SK-N-SH (cell line): ENCODE results near the gene HP1BP3. TPM values are rescaled to one million over a fixed set of nuclear protein-coding genes. Genes with fewer than 3 reads are reported as not detected.
A peak's percentile ranks its signal among the peaks of the same experiment; 100 is the strongest.

ENCODE experiments used
- CTCF ChIA-PET: fragments of 300-600, 350-600 bp; formaldehyde crosslinking; extraction: SDS; loops from one replicate; lab custom pipeline; 2021; lab: Yijun Ruan, JAX
- POLR2A ChIA-PET: fragments of 350-600 bp; sonication (Branson Sonifier 250); formaldehyde crosslinking; extraction: SDS; loops from one replicate; lab custom pipeline; 2020; ENCODE audit warnings: antibody characterized with exemption, inconsistent platforms; lab: Yijun Ruan, JAX
- DNase-seq: peaks from one replicate; pipeline ENCODE4 v3.0.0; 2012
- H2AFZ ChIP-seq: fragments of 200-600 bp; sonication (generic); 2 replicates; pipeline ENCODE4 v1.8.1; 2016; ENCODE audit warnings: antibody characterized with exemption, mild to moderate bottlenecking, low read depth
- H3F3A ChIP-seq: fragments of 200-600 bp; sonication (generic); replicated peaks from 2 replicates; pipeline ENCODE3; 2016; ENCODE audit warnings: antibody characterized with exemption, mild to moderate bottlenecking; ENCODE audit not compliant: insufficient read depth
- H3K27ac ChIP-seq, 2 experiments: fragments of 200-500 bp in 1 of 2; fragments of 200-600 bp in 1 of 2; sonication (Bioruptor generic) in 1 of 2; sonication (generic), shearing (Covaris generic) in 1 of 2; 2 replicates each; pipeline versions ENCODE4 v1.5.1 to v1.6.1; 2014 to 2016; ENCODE audit warnings: low read depth in 2 of 2, inconsistent platforms in 1 of 2, low read length in 1 of 2, mild to moderate bottlenecking in 1 of 2, mixed read lengths in 1 of 2
- H3K27me3 ChIP-seq: fragments of 200-600 bp; sonication (generic), shearing (Covaris generic); 2 replicates; pipeline ENCODE4 v1.6.1; 2016; ENCODE audit warnings: mixed run types; ENCODE audit not compliant: insufficient read depth
- H3K36me3 ChIP-seq, 2 experiments: fragments of 200-500 bp in 1 of 2; fragments of 200-600 bp in 1 of 2; sonication (Bioruptor generic) in 1 of 2; sonication (generic) in 1 of 2; replicated peaks in 1 of 2; 2 replicates each; pipeline versions ENCODE3 to v1.5.1; 2014 to 2016; ENCODE audit warnings: low read length in 1 of 2, mild to moderate bottlenecking in 1 of 2; ENCODE audit not compliant: insufficient read depth in 2 of 2, control insufficient read depth in 1 of 2
- H3K4me1 ChIP-seq, 2 experiments: fragments of 200-500 bp in 1 of 2; fragments of 200-600 bp in 1 of 2; sonication (Bioruptor generic) in 1 of 2; sonication (generic), shearing (Covaris generic) in 1 of 2; 2 replicates each; pipeline versions ENCODE4 v1.5.1 to v1.6.1; 2014 to 2016; ENCODE audit warnings: low read depth in 1 of 2, low read length in 1 of 2, mixed run types in 1 of 2; ENCODE audit not compliant: insufficient read depth in 2 of 2, control insufficient read depth in 1 of 2
- H3K4me2 ChIP-seq: fragments of 200-600 bp; sonication (generic), shearing (Covaris generic); 2 replicates; pipeline ENCODE4 v1.6.1; 2017; ENCODE audit warnings: mixed run types
- H3K4me3 ChIP-seq, 2 experiments: fragments of 200-500 bp in 1 of 2; fragments of 200-600 bp in 1 of 2; sonication (Bioruptor generic) in 1 of 2; sonication (generic), shearing (Covaris generic) in 1 of 2; 2 replicates each; pipeline versions ENCODE4 v1.5.1 to v1.8.1; 2014 to 2016; ENCODE audit warnings: low read depth in 2 of 2, inconsistent platforms in 1 of 2, low read length in 1 of 2, mild to moderate bottlenecking in 1 of 2, mixed read lengths in 1 of 2, moderate library complexity in 1 of 2
- H3K79me2 ChIP-seq: fragments of 200-600 bp; sonication (generic); 2 replicates; pipeline ENCODE4 v1.8.1; 2017; ENCODE audit warnings: mild to moderate bottlenecking; ENCODE audit not compliant: insufficient read depth
- H3K9ac ChIP-seq: fragments of 200-600 bp; sonication (generic); 2 replicates; pipeline ENCODE4 v1.6.1; 2017; ENCODE audit warnings: mixed run types
- H3K9me2 ChIP-seq: fragments of 200-600 bp; sonication (generic); 2 replicates; pipeline ENCODE4 v1.6.1; 2017; ENCODE audit warnings: mixed run types
- H3K9me3 ChIP-seq: fragments of 200-600 bp; sonication (generic); 2 replicates; pipeline ENCODE4 v1.6.1; 2017; ENCODE audit warnings: mixed run types, mild to moderate bottlenecking, moderate library complexity
- H4K20me1 ChIP-seq: fragments of 200-600 bp; sonication (generic); 2 replicates; pipeline ENCODE4 v1.6.1; 2017; ENCODE audit warnings: mild to moderate bottlenecking, mixed run types; ENCODE audit not compliant: insufficient read depth
- EP300 ChIP-seq, 2 experiments: IDR thresholded peaks; 2 replicates each; pipeline versions ENCODE4 v1.4.0 to v1.6.1; 2012; ENCODE audit warnings: borderline replicate concordance in 1 of 2, low read depth in 1 of 2, low read length in 1 of 2
- FOSL2 ChIP-seq: IDR thresholded peaks from 2 replicates; pipeline ENCODE4 v1.4.0; 2012; ENCODE audit warnings: low read depth, mild to moderate bottlenecking, moderate library complexity, borderline replicate concordance
- GABPA ChIP-seq: IDR thresholded peaks from 2 replicates; pipeline ENCODE4 v1.4.0; 2012; ENCODE audit warnings: low read depth, mild to moderate bottlenecking
- JUND ChIP-seq: IDR thresholded peaks from 2 replicates; pipeline ENCODE4 v1.4.0; 2012
- MEF2A ChIP-seq: IDR thresholded peaks from 2 replicates; pipeline ENCODE4 v1.4.0; 2012; ENCODE audit warnings: low read depth, borderline replicate concordance
- POLR2AphosphoS5 ChIP-seq: IDR thresholded peaks from 2 replicates; pipeline ENCODE4 v1.6.1; 2012; ENCODE audit warnings: low read depth, low read length
- TAF1 ChIP-seq: IDR thresholded peaks from 2 replicates; pipeline ENCODE4 v1.6.1; 2012; ENCODE audit warnings: low read depth, mild to moderate bottlenecking, low read length, moderate library complexity, borderline replicate concordance
- TCF12 ChIP-seq: IDR thresholded peaks from 2 replicates; pipeline ENCODE4 v1.4.0; 2012
- TEAD4 ChIP-seq: IDR thresholded peaks from 2 replicates; pipeline ENCODE4 v1.4.0; 2012; ENCODE audit warnings: mild to moderate bottlenecking, borderline replicate concordance; ENCODE audit not compliant: insufficient read depth
- WGBS: methylation state at CpG from one replicate; pipeline ENCODE4 v1.1.6; 2017; ENCODE audit warnings: low lambda C conversion rate; 5-methylcytosine and 5-hydroxymethylcytosine counted together
- polyA plus RNA-seq, 3 experiments: library from polyadenylated mRNA; depleted of rRNA; stranded (reverse); fragments of >200 nt; gene quantifications; 2 replicates each; pipeline ENCODE4 v1.2.3, GENCODE V29; 2012
- TF ChIP-seq, protein P1 (sequence below): IDR thresholded peaks from 2 replicates; pipeline ENCODE4 v1.6.1; 2012; ENCODE audit warnings: mild to moderate bottlenecking, low read depth, low read length, moderate library complexity
- TF ChIP-seq, protein P2 (sequence below): fragments of 150-350 bp; IDR thresholded peaks from 2 replicates; pipeline ENCODE4 v1.6.1; 2017; ENCODE audit warnings: antibody characterized with exemption, low read length, low read depth, borderline replicate concordance
- TF ChIP-seq, protein P3 (sequence below): IDR thresholded peaks from 2 replicates; pipeline ENCODE4 v1.4.0; 2012; ENCODE audit warnings: low read depth, borderline replicate concordance
- TF ChIP-seq, protein P4 (sequence below): fragments of 150-350 bp; IDR thresholded peaks from 2 replicates; pipeline ENCODE4 v1.6.1; 2016; ENCODE audit warnings: mild to moderate bottlenecking, low read depth, low read length

HP1BP3 gene
- polyA plus RNA-seq, 1 of the 3 experiments (the other 2 are of a cell fraction), result 236 TPM

DNA sequence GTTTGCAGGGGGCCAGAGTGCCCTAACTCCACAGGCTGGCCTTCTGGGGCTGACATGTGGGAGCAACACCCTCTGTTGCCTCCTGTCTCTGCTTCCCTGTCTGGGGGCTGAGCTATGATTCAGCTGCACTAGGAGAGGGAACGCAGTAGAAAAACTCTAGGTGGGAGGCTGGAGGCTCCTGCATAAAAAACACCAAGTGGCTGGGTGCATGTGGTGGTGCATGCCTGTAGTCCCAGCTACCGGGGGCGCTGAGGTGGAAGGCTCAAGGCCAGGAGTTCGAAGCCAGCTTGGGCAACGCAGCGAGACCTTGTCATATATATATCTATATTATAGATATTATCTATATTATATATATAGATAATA, 74.9 kb downstream of the HP1BP3 start (continued):
- TF ChIP-seq, protein P1, sequence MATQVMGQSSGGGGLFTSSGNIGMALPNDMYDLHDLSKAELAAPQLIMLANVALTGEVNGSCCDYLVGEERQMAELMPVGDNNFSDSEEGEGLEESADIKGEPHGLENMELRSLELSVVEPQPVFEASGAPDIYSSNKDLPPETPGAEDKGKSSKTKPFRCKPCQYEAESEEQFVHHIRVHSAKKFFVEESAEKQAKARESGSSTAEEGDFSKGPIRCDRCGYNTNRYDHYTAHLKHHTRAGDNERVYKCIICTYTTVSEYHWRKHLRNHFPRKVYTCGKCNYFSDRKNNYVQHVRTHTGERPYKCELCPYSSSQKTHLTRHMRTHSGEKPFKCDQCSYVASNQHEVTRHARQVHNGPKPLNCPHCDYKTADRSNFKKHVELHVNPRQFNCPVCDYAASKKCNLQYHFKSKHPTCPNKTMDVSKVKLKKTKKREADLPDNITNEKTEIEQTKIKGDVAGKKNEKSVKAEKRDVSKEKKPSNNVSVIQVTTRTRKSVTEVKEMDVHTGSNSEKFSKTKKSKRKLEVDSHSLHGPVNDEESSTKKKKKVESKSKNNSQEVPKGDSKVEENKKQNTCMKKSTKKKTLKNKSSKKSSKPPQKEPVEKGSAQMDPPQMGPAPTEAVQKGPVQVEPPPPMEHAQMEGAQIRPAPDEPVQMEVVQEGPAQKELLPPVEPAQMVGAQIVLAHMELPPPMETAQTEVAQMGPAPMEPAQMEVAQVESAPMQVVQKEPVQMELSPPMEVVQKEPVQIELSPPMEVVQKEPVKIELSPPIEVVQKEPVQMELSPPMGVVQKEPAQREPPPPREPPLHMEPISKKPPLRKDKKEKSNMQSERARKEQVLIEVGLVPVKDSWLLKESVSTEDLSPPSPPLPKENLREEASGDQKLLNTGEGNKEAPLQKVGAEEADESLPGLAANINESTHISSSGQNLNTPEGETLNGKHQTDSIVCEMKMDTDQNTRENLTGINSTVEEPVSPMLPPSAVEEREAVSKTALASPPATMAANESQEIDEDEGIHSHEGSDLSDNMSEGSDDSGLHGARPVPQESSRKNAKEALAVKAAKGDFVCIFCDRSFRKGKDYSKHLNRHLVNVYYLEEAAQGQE, result no peak
- TF ChIP-seq FOSL2 (no peak), POLR2AphosphoS5 (no peak)
- TF ChIP-seq, all 33 proteins: peak for 0

DNA sequence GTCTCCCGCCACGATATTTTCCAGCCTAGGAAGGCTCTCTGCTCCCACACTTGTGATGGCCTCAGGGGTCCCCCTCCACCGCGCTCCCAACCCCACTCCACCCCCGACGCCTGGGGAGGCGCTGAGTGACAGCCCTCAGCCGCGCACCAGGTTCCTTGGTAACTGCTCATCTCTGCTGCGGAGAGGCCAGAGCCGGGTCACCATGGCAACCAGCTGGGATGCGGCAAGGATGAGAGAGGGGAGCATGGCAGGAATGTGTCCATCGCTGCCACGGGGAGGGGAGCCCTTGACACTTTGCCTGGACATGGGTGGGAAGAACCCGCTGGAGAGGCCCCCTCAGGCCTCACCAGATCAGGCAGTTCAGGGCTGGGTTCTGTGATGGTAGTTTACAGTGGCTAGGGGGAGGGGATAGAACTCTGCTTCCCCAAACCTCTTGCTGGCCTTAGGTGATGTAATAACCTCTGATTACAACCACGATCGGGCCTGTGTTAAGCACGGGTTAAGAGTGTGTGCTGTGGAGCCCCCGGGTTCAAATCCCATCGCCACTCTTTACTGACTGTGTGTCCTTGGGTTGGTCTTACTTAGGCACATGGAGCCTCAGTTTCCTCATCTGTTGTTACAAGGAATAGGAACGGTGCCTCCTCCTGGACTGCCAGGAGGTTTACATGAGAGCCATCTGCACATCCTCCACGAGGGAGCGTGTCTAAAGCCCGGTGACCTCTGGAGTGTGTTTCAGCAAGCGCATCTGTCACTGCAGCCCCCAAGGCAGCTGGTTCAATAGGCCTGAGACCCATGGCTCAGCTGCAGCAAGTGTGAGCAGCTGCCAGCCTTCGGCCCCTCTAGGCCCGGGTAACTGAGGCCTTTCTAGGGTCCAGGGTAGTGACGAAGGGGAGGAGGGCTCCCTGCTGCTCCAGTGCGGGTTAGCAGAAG, 75.6 kb downstream of the HP1BP3 start:
- no peaks in the 10 kb centered on the region for H3K9me2 ChIP-seq
- POLR2A ChIA-PET, result no interaction called here
- no peaks in the 10 kb centered on the region for H3K27me3 ChIP-seq
- H3K4me2 ChIP-seq, result no peak overlapping the region
- H3K9me3 ChIP-seq, result no peaks in the 10 kb centered on the region
- H4K20me1 ChIP-seq, result no peaks in the 10 kb centered on the region
- H3K27ac ChIP-seq, result no peak overlapping the region
- H3F3A ChIP-seq, result peaks cover 4% of the 10 kb centered on the region
- H3K4me1 ChIP-seq, result peaks cover 0 to 7% of the 10 kb centered on the region in 2 experiments; a peak in 1 of 4 replicates
- TF ChIP-seq, protein P2, sequence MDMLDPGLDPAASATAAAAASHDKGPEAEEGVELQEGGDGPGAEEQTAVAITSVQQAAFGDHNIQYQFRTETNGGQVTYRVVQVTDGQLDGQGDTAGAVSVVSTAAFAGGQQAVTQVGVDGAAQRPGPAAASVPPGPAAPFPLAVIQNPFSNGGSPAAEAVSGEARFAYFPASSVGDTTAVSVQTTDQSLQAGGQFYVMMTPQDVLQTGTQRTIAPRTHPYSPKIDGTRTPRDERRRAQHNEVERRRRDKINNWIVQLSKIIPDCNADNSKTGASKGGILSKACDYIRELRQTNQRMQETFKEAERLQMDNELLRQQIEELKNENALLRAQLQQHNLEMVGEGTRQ, result no peak
- TF ChIP-seq, protein P1, result no peak
- TF ChIP-seq, protein P3, sequence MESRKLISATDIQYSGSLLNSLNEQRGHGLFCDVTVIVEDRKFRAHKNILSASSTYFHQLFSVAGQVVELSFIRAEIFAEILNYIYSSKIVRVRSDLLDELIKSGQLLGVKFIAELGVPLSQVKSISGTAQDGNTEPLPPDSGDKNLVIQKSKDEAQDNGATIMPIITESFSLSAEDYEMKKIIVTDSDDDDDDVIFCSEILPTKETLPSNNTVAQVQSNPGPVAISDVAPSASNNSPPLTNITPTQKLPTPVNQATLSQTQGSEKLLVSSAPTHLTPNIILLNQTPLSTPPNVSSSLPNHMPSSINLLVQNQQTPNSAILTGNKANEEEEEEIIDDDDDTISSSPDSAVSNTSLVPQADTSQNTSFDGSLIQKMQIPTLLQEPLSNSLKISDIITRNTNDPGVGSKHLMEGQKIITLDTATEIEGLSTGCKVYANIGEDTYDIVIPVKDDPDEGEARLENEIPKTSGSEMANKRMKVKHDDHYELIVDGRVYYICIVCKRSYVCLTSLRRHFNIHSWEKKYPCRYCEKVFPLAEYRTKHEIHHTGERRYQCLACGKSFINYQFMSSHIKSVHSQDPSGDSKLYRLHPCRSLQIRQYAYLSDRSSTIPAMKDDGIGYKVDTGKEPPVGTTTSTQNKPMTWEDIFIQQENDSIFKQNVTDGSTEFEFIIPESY, result no peak
- no peak for TF ChIP-seq TEAD4
- TF ChIP-seq JUND, result no peak
- TF ChIP-seq MEF2A, result no peak
- TF ChIP-seq TAF1, result no peak
- TF ChIP-seq GABPA, result no peak
- TF ChIP-seq TCF12, result no peak
- TF ChIP-seq, protein P4, sequence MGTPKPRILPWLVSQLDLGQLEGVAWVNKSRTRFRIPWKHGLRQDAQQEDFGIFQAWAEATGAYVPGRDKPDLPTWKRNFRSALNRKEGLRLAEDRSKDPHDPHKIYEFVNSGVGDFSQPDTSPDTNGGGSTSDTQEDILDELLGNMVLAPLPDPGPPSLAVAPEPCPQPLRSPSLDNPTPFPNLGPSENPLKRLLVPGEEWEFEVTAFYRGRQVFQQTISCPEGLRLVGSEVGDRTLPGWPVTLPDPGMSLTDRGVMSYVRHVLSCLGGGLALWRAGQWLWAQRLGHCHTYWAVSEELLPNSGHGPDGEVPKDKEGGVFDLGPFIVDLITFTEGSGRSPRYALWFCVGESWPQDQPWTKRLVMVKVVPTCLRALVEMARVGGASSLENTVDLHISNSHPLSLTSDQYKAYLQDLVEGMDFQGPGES, result no peak
- no peak for TF ChIP-seq EP300 (IDR thresholded peaks at IDR 0.05; ENCODE audit: borderline replicate concordance in 1 of 2, low read depth in 1 of 2, low read length in 1 of 2)
- TF ChIP-seq, all 33 proteins: peak for 0
- Histone ChIP-seq H3K4me3 (no peak overlapping the region), H2AFZ (no peak overlapping the region), H3K79me2 (no peaks in the 10 kb centered on the region), H3K9ac (no peak overlapping the region), H3K36me3 (no peaks in the 10 kb centered on the region)
- DNase-seq, result peak; percentile 84
- 70% methylated on average over 20 of the region's 29 CpGs for WGBS
- CTCF ChIA-PET, result interaction anchor here (0.7 to 1.4 kb wide), 6 partner anchors 12 to 501 kb away, joined by 3 to 4 read pairs (median 3); no protein-coding TSS in a partner anchor
